CD4-positive, alpha-beta T cell treated with Interleukin-15 for 1 hour (primary cell): ENCODE results near the gene ARHGAP6.
"Not testable (repeated sequence)": the region's sequence is repeated elsewhere in the genome, so short reads cannot be mapped to it uniquely, and the experiment has no call there.

ENCODE experiments used
- DNase-seq: peaks from one replicate; pipeline ENCODE4 v3.0.0-alpha.2; 2020

The ARHGAP6 gene

DNA sequence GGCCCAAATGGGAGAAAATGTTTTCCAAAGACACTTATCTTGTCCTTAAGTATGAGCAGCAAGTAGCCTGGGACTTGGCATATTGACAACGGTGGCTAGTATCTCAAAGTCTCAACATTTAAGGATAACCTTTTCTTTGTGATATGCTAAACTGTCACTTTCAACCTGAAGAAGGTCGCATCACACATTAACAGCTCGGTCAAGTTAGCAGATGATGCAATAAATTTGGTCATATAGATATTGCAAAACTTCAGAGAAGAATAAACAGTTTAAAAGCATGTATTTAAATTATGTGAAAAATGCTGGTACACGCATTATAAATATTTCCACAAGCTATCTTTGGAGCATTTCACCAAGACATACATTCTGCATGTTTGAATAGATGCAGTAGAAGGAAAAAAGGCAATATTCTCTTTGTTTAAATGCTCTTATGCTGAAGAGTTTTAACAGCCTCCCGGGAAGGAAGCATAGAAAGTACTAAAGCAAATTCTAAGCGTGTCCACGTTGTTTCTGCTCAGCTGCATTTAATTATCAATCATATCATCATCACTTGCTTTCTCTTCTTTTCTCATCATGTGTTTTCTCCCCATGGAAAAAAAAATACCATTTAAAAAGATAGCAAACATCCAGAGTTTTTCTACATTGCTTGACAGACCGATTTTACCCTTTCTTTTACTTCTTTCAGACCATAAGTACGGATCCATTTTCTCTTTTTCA, 24.2 kb downstream of the ARHGAP6 start:
- no peak for DNase-seq

DNA sequence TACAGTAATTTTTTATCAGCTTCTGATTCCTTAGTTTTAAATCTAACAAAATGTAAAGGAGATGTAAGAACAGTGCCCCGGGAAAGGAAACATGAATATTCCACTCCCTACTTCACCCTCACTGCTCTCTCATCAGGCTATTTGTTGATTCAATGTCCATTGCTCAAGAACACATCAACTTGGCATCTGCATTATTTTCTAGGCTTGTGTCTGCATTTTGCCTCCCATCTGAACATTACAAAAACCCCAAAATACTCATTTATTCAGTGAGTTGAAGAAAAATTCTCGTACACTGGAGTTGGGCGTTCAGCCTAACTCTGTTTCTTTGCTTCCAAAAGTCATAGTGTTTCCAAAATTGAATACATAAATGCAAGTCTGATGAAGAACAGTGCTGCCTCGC, 25.6 kb downstream of the ARHGAP6 start:
- no peak for DNase-seq

DNA sequence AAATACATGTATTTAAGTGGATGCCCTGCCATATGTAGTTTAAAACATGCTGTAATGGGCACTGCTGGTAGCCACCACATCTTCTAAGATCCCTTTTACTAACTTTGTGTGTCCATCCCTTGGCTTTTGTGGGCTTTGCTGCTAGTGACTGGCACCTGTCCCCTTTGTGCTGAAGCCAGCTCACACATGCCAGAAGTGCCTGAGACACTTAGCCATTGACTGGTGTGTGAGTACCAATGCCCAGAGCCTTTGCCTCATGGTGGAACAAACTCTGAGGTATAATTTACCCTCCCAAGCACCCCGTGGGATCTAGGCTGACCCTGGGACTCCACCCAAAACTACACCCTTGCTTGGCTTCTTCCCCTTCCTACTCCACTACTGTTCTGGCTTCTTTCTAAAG, 33.0 kb downstream of the ARHGAP6 start:
- no peak for DNase-seq

DNA sequence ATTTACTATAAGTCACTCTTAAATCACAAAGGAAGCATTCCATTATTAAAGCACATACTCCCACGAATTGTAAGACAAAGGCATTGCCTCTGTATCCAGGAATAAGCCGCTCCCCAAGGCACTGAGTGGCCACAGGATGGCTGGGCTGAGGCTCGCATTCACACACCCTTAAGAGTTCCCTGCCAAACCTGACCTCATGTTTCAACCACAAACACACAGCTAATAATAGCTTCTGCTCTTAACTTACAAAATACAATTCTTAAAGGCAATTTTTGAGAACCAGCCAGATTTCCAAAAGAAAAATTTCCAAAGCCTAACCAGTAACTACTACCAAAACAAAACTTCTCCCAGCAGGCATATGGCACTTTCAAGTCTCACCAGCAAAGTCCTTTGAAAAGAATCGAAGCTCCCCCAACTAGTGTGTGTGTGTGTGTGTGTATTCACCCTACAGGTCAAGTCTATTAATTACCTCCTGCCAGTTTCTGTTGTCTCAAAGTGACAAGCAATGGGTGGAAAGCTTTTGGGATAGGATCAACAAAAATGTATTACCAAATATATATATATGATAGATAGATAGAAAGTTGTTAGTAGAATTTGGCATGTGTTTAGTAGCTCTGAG, 36.0 kb downstream of the ARHGAP6 start:
- DNase-seq, result no peak

DNA sequence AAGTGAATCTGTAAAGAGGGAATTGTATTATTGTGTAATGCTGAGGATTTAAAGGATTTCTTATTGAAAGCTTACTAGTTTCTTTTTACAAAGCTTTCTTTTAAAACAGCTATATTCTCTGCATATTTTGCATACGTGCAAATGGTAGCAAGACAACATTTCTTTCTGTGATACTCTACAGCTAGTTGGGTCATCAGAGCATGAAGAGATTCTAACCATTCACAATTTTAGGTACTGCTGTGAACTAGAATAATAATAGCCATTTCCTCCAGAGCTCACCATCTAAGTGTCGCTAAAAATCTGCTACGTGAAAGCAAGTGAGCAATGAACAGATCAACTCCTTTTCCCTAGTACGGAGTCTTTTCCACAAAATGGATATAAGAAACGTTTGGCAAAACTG, 37.3 kb downstream of the ARHGAP6 start:
- DNase-seq, result no peak

DNA sequence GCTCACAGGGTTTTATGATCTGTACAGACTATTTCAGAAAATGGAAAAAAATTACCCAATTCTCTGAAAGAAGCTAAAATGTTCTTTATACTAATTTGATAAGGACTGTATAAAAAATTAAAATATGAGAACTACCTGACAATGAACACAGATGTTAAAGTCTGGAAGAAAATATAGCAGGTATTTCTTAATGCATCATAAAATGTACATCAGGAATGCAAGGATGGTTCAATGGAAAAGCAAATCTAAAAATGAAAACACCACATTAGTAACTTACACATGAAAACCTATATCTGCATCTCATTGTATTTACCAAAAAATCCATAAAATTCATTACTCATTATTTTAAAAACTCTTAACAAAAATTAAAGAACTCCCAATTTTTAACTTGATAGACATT, 39.4 kb downstream of the ARHGAP6 start:
- DNase-seq, result no peak

DNA sequence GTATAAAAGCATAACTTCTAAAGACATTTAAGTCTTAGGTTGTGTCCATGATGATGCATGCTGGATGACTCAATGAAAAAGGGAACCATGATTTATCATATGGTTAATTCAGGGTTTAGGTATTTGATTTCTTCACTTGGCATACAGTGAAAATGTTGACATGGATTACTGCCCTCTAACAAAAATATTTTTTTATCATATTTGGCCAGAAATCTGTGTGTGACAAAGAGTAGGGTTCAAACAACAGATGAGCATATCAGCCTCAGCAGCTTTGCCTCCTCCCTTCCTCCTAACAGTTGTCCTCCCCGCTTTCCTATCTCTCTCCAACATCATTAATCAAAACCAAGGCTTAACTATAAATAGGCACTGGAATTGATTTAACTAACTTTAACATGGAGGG, 46.3 kb downstream of the ARHGAP6 start:
- no peak for DNase-seq

DNA sequence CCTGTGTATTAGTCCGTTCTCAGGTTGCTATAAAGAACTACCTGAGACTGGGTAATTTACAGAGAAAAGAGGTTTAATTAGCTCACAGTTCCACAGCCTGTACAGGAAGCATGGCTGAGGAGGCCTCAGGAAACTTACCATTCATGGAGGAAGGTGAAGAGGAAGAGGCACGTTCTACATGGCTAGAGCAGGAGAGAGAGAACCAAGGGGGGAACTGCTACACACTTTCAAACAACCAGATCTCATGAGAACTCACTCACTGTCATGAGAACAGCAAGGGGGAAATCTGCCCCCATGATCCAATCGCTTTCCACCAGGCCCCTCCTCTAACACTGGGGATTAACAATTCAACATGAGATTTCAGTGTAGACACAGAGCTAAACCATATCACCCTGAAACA, 51.5 kb downstream of the ARHGAP6 start:
- DNase-seq, result not testable (repeated sequence)

DNA sequence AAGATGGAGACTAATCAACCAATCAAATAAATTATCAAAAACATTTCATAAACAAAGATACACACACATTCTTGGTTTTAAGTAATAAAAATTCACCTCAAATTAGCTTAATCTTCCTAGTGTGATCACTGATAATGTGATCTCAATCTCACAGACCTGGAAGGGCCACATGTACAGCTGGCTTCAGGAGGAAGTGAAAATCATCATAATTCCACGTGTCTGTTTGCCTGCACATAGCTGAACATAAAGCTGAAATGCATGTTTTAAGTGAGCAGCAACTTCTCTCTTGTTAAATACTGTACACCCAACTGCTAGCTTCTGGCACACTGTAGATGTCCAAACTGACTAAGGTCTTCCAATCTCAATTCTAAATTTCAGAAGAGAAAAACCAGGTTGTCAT, 53.8 kb downstream of the ARHGAP6 start:
- DNase-seq, result no peak

DNA sequence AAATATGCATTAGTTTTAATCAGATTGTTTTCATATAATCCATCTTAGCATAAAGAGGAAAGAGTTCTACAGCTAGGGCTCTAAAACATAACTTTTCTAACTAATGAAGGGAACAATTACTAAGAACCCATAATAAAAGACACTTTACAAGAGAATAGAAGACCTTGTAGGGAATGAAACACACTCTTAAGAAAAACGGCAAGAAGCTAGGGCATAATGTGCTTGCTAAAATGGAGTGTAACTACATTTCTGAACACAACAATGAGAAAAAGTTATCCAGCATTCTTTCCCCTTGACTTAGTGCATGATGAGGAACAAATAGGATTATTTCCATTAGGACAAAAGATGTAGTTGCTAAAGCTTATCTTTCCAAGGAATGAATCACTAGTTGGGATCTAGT, 54.6 kb downstream of the ARHGAP6 start:
- no peak for DNase-seq

DNA sequence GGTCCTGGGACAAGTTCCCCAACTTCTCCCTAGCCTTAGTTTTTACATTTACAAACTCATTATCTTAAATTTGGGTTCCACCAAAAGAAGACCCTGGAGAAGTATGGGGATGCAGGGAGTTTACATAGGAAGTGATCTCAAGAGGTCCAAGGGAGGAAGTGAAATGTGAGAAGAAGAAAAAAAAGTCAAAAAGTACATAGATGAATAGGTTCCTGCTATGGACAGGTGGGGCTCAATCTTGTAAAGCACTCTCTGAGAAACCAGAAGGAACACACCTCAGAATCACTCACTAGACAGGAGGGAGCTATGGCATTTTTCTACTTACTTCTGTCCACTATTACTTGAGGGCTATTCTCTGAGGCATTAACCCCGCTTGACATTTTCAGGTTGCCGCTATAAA, 56.6 kb downstream of the ARHGAP6 start:
- no peak for DNase-seq

DNA sequence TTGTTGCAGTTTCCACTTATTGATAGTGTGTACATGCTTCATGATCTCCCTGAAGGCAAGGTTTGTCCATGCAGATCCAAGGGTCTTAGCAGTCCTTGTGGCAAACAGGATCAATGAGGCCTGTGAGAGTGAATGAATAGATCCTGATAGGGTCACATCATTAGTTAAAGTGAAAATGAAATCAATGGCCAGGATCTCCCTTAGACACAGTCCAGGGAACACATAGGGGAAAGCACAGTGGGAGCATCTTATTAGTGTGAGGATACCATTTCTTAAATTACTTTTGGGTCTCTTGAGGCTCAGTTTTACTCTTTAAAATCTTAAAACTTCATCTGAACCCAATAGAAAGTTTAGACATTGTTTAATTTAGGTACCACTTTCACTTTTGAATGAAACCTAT, 59.3 kb downstream of the ARHGAP6 start:
- no peak for DNase-seq

DNA sequence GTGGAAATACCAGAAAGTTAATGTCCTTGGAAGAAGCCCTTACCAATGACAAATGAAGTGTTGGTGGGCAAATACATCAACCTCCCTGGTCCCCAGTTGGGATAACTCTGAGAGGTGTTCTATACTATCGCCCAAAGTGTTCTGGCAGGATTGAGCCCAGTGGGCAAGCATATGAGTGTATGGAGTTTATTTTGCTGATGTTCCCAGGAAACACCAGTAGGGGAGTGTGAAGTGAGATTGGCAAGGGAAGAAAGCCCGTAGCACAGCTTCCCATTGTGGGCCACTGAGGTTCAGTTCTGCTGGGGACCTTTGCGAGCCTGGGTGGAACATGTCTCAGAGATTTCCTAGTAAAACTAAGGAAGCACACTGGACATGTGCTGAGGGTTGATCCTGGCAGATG, 65.1 kb downstream of the ARHGAP6 start:
- no peak for DNase-seq

DNA sequence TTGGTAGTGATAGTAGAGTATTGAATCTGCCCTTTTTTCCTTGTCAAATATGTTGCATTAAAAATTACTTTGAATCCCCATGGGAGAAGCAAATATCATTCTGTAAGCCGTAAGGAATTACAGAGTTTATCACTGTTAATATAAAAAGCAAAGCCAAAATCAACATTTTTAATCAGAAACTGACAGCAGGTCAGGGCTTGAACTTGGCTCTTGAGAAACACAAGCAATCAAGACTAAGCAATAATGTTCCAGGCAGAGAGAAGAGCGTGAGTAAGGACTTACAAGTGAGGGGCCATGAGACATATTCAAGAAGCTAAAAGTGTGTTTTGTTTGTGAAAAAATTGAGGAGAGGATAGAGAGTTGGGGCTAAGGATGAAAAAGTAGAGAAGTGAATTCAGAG, 68.2 kb downstream of the ARHGAP6 start:
- no peak for DNase-seq

DNA sequence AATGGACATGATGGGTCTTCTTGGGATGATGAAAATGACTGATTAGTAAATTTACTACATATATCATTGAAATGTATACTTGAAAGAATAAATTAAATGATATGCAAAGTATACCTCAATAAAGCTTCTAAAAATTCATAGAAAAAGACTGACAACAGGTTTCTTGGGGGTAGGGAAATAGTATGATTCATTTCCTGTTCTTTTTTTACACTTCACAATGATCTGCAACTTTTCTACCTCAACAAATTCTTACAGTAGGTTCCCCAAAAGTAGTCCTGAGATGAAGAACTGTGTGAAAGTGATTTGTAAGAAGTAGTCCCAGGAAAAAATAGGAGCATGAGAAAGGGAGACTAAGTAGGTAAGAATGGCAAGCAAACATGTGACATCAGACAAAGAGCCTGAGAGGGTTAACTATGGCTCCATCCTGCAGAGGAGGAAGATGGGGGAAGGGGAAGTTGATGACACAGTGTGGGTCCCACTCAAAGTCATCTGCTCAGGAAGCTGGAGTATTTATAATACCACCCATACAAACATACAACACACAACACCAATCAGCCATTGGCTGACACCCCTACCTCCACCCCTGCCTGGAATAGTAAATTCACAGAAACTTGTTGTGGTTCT, 73.9 kb downstream of the ARHGAP6 start:
- DNase-seq, result no peak

DNA sequence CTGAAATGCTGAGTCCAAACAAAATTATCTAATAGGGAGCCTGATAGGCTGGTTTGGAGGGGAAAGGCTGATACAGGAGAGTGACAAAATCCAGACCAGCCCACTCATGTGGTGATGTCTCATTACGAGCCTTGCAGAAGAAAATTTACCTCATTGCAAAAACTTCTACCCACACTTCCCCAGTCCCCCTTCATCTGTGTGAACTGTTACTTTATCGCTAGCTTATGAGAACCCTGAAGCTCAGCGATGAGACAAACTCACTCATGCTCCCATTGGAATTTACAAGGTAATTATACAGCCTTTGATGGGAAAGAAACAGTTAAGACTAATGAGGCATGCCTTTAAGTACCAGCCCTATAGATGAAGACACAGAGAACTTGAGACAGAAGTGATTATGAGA, 76.1 kb downstream of the ARHGAP6 start:
- no peak for DNase-seq

DNA sequence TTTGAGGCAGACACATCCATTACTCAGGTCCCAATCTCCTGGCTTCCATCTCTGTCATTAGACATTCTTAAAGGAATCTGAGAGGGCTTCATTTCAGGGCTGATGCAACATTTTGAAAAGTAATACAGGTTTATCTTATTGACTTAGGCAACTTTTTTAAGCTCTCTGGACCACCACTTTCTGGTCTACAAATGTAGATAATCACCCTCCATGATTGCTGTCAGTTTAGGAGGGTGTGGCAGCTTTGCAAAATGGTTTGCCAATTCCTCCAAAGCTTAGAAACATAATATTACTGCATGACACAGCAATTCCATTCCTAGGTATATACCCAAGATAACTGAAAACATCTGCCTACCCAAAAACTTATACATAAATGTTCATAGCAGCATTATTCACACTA, 77.6 kb downstream of the ARHGAP6 start:
- DNase-seq, result no peak

DNA sequence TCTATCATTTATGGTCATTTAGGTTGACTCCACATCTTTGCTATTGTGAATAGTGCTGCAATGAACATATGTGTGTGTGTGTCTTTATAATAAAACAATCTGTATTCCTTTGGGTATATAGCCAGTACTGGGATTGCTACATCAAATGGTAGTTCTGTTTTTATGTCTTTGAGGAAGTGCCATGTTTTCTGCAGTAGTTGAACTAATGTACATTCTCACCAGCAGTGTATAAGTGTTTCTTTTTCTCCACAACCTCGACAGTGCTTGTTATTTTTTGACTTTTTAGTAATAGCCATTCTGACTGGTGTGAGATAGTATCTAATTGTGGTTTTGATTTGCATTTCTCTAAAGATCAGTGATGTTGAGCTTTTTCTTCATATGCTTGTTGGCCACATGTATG, 80.5 kb downstream of the ARHGAP6 start:
- no peak for DNase-seq

DNA sequence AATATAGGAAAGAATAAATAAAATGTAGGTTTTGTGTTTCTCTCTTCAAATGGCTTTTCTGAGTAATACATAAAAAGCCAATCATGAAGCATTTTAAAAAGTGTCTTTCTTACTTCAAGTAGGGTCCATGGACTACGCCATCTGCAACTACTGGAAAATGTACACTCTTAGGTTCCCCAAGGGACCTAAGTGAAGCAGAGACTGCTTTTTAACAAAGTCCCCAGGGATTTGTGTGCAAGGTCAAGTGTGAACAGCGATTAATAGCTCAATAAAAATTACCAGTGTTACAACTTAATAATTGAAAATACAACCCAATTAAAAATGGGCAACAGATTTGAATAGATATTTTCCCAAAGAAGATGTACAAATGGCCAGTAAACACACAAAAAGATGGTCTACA, 84.9 kb downstream of the ARHGAP6 start:
- DNase-seq, result no peak

DNA sequence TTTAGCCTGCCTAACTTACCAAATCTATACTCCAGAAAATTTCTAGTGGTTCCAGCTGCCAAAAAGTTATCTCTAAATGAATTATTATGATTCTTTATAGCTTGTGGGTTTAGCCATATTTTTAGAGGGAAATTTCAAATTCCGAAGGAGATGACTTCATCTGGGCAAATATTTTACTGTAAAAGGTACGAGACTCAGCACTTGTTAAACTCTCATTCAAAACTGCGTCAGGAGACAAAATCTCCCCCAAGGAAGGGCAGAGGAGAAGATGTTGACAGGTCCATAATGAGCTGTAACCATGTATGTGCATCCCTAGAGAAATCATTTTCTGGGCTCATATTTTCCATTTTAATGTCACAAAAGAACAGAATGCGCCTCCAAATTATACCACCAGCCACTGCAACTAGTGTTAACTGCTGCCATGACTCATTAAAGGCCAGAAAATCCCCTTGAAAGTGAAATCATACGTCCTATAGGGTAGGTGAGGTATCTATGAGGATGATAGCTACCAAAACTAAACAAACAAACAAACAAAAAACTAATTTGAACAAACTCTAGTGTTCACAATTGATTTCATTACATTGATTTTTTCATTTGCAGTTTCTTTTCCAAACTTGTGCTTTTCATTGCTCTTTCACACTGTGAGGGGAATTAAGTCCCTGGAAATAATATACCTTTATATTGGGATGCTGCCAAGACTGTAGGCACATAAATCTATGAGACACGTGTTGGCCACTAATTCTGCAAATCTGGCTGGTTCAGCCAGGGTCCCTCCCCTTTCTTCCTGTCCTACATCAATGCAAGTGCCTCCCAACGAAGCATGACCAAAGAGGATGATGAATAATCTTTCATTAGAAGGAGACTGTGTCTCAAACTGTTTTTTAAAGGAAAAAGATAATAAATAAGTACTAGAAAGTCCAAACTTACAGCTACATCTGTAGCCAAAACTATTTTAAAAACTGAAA, 85.8 kb downstream of the ARHGAP6 start:
- no peak for DNase-seq

DNA sequence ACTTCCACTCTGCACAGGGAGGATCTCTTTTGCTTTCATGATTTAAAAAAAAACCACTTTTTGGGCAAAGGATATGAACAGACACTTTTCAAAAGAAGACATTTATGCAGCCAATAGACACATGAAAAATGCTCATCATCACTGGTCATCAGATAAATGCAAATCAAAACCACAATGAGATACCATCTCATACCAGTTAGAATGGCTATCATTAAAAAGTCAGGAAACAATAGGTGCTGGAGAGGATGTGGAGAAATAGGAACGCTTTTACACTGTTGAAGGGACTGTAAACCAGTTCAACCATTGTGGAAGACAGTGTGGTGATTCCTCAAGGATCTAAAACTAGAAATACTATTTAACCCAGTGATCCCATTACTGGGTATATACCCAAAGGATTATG, 87.4 kb downstream of the ARHGAP6 start:
- not testable (repeated sequence) for DNase-seq

DNA sequence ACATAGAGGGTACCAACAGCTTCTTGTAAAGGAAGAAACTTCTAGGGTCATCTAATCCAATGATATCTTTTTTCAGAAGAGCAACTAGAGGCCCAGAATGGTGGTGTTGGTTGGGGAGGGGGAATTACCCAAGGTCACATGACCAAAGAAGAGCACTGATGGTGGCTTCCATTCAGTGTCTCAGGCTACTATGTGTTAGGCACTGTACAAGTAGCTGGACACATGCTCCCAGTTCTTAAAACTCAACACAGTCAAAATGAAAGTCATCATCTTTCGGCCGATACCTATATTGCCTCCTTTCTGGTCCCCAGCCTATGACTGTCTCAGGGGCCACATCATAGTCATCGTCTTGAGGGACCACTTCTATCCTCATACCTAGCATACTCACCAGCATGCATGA, 88.1 kb downstream of the ARHGAP6 start:
- DNase-seq, result no peak

DNA sequence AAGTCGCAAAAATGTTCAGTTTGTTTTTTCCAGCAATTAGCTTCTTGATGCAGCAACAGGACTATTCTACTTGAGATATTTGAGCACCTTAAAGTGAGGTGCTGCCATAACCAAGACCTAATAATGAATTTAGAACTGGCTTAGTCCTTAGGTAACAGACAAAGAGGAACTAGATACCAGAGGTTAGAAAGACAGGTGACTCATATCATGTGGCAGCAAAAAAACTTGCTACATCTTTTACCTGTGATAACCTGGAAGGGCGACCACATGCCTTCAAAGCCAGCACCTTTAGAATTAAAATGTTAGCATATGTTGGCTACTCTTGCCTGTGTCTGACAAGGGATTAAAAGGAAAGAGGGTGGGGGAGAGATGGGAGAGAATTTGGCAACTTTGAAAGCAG, 90.4 kb downstream of the ARHGAP6 start:
- DNase-seq, result no peak
